ENCODE measurements around the gene KCTD1.

The KCTD1 gene

DNA sequence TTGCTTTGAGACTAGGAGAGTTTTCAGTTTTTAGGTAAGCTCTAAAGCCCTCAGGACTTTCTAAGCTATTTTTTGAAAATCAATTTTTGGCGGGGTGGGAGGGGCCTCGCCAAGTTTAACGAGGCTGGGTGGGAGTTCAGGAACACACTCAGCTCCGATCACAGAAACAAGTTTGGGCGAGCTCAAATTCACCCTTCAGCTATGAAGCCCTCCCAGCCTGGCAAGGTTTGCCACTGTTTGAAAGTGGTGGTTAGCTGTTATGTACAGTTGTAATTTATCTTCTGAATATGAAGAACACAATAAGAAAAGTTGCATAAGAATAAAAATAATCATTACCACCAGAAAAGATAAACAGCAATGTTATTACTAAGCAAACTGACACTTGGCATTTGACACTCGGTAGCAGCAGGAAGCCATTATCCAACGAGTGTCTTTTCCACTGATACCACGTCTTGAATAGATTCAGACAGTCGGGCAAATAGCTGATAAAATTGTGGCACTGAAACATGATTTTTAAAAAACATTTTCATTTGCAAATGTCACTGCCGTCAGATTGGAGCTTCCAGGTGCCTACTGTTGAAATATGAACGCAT, 59.8 kb downstream of the KCTD1 start:
- in situ Hi-C loops (cut with MboI; ENCODE audit: low sequenced_read_pairs), result loop anchor here (25.0 kb wide), 1 partner anchor 99 kb away; no protein-coding TSS in a partner anchor

DNA sequence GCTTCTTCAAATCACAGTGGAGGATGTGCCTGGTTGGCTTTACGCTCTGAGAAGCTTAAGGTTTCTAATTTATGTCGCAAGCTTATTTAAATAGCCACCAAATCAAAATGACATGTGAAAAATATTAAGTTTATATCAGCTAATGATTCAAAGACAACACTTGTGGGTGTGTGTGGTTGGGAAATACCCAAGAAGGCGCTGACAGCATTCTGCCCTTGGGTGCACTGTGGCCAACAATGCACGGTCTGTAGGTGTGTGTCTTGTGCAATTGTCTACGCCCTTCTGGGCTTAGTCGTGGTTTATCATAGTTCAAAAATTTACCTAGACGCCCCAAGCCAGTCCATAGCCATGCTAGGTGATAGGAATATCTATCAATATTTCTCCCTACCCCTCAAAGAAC, 60.9 kb downstream of the KCTD1 start:
- in situ Hi-C loops (cut with MboI; ENCODE audit: low sequenced_read_pairs), result loop anchor here (25.0 kb wide), 1 partner anchor 100 kb away; no protein-coding TSS in a partner anchor

GRCh38 chr18:26483633-26484032, 64.7 kb downstream of the KCTD1 start:
- in situ Hi-C loops (cut with MboI; ENCODE audit: low sequenced_read_pairs), result loop anchor here (25.0 kb wide), 1 partner anchor 104 kb away; no protein-coding TSS in a partner anchor

GRCh38 chr18:26482569-26482968, 65.8 kb downstream of the KCTD1 start:
- in situ Hi-C loops (cut with MboI; ENCODE audit: low sequenced_read_pairs), result loop anchor here (25.0 kb wide), 1 partner anchor 105 kb away; no protein-coding TSS in a partner anchor

DNA sequence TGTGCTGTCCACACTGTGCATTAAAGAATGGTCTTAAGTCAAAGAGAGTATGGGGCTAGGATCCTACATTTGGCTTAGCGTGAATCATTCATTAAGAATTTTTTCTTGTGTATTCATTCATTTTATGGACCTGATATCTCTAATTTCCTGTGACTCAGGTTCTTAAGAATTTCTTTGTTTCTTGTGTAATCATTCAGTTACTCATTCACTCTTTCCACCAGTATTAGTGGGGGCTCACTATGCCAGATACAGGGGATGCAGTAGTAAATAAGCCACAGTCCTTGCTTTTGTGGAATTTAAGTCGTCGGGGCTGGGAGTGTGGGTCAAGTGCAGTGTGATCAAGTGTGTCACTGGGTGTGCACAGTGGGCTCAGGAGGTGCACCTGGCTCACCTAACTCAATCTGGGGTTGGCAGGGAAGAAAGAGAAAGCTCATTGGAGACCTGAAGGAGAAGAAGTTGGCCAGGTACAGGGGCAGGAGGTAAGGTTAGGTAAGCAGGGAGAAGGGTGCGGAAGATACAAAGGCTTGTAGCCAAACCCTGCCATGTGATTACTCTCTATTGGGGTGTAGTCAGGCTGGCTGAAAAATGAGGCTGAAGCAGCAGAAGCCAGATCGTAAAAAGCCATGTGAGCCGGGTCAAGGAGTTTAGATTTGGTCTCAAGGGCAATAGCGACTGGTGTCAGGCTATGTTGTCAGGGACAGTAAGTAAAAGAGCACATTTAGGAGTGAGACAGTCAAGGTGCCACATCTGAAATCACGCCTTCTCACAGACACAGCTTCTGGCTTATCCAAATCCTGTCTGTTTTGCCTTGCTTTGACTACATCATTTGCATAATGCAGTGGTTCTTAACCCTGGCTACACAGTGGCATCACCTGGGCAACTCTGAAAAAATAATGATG, 67.2 kb downstream of the KCTD1 start:
- in situ Hi-C loops (cut with MboI; ENCODE audit: low sequenced_read_pairs), result loop anchor here (25.0 kb wide), 1 partner anchor 106 kb away; no protein-coding TSS in a partner anchor

- in situ Hi-C loops (cut with MboI; ENCODE audit: low sequenced_read_pairs), result loop anchor here (25.0 kb wide), 1 partner anchor 108 kb away; no protein-coding TSS in a partner anchor
Observed at GRCh38 chr18:26479681-26480079, 68.7 kb downstream of the KCTD1 start.

DNA sequence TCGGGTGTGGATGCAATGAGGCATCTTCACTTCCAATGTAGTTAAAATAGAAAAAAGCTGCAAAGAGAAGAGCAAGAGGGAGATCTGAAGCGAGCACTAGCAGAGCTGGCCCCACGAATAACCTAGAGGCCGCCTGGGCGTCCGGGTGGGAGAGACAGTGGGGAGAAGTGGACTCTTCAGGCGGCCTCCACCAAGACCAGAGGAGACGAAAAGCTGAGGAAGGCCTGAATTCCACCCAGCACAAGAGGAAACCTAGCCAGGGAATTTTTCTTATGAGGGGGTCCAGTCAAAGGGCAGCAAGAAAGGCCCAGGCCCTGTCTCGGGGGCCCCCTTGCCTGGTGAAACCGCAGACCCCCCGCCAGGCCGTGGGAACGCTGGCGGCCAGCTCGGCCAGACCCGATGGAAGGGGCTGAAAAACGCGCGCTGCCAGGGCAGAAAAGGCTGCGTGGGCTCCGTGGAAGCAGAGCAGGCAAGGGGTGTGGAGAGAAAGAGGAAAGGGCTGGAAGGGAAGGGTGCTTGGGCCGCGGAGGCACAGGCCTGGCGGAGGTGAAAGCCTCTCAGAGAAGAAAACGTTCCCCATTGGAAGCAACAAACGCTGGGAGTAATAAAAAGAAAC, 69.2 kb downstream of the KCTD1 start:
- in situ Hi-C loops (cut with MboI; ENCODE audit: low sequenced_read_pairs), result loop anchor here (25.0 kb wide), 1 partner anchor 108 kb away; no protein-coding TSS in a partner anchor

DNA sequence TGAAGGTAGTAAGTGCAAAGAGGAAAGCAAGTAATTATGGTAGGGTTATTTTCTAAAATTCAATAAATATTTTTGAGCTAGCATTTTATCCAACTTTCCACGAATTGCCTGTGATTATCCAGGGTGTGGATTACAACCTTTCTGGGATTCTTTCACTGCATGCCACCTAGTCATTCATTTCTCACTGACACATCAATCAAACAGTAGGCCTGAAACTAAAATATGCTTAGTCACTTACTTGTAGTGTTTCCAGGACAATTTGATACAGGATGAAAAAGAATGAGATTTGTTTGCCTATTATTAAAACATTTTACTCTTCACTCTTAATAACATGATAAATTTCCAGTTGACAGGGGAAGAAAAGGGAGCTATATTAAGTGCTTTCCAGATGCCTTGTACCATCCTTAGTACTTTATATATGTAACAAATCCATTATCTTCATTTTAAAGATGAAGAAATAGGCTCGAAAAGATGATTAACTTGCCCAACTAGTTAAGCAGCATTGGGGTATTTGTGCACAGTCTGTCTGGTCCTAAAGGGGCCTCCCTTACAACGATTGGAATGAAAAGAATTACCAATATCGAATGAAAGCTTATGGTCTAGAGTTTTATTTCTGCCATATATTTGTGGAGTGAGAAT, 70.4 kb downstream of the KCTD1 start:
- in situ Hi-C loops (cut with MboI; ENCODE audit: low sequenced_read_pairs), result loop anchor here (25.0 kb wide), 1 partner anchor 109 kb away; no protein-coding TSS in a partner anchor

GRCh38 chr18:26476697-26477096, 71.7 kb downstream of the KCTD1 start:
- in situ Hi-C loops (cut with MboI; ENCODE audit: low sequenced_read_pairs), result loop anchor here (25.0 kb wide), 1 partner anchor 111 kb away; no protein-coding TSS in a partner anchor

DNA sequence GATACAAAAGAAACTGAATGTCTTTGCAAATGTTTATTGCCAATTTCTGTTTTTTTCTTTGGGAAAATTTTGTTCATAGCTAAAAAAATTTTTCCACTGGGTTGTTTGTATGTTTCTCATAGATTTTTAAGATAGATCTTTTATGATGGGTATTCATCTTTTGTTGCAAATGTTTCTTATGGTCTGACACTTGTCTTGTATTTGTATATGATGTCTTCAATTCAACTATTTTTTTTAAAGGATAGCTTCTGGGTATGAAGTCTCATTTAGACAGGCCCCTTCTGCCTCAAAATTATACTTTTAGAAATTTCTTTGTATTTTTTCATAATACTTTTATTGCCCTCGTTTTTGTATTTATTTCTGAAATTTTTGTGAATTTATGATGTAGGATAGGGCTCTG, 73.8 kb downstream of the KCTD1 start:
- in situ Hi-C loops (cut with MboI; ENCODE audit: low sequenced_read_pairs), result no loop called here

DNA sequence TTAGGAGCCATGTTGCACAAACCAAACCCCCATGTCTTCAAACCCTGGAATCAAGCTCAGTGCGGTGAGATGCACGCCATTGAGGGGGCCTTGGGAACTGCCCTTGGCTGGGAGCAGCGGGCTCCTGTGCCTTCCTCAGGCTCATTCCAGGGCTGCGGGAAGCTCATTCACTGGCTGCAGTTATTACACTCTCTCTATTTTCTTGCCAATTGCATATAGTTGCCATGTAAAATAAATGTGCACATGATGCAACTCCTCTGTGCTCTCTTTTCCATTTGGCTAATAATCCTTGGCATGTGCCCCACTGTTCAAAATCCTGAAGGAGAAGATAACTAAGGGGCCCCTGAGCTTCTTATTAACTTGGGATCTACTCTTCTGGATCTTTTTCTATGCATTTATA, 74.7 kb downstream of the KCTD1 start:
- in situ Hi-C loops (cut with MboI; ENCODE audit: low sequenced_read_pairs), result no loop called here

- in situ Hi-C loops (cut with MboI; ENCODE audit: low sequenced_read_pairs), result no loop called here
Observed at GRCh38 chr18:26471826-26472225, 76.5 kb downstream of the KCTD1 start.

- in situ Hi-C loops (cut with MboI; ENCODE audit: low sequenced_read_pairs), result no loop called here
Observed at GRCh38 chr18:26471027-26471426, 77.3 kb downstream of the KCTD1 start.

DNA sequence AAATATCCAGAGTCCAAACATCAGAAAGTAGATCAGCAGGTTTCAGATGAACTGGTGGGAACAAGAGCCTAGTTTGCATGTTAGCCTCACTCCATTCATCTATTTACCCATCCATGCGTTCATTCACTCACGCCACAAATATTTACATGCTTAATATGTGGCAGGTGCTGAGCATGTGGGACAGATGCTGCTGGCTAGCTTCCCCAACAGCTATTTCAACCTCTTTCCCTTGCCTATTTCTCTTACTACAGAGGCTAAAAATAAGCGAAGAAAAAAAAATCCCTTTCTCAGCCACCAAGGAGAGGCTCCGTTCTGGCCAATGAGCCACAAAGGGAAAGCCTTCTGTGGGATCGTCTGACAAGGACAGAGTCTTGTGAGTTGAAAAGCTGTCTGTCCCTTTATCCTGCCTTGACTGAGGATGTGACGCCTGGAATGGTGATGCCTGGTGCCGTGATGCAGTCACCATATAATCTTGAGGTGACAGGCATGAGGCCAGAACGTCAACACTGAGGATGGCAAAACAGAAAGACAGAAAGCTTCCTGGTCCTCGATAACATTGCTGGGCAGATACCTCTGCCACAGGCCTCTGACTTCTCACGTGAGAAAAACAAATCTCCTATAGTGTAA, 78.2 kb downstream of the KCTD1 start:
- in situ Hi-C loops (cut with MboI; ENCODE audit: low sequenced_read_pairs), result no loop called here

DNA sequence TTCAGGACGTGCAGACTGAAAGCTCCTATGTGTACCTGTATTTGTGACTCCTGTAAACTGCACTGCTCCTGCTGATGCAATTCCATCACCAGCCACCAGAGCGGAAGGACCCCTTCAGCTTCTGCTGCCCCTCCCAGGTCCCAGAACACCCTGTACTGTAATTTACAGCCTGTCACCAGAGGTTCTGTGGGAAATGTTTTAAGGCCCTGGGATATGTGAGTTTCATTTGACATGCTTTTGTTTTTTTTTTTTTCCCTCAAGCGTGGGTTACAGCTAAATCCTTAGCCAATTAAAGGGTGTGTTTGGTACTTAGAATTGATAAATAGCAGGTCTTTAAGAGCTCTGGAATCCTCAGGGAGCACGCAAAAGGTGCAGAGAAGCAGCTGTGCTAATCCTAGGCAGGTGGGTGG, 79.4 kb downstream of the KCTD1 start:
- in situ Hi-C loops (cut with MboI; ENCODE audit: low sequenced_read_pairs), result no loop called here

DNA sequence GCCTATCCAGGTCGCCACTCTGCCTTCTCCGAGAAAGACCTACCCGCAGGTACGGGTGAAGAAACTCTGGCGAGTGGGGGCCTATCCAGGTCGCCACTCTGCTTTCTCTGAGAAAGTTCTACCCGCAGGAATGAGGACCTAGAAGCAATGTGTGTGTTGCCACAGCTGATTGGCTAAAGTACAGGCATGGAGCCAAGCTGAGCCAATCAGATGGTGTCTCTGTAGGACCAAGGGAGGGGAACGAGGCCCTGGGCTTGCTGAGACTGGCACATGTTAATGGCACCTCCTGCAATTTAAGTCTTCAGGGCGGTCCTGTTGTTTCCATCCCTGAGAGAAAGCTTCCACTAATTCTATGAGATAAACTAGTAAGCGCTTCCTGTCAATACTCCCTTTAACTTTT, 82.3 kb downstream of the KCTD1 start:
- in situ Hi-C loops (cut with MboI; ENCODE audit: low sequenced_read_pairs), result no loop called here

DNA sequence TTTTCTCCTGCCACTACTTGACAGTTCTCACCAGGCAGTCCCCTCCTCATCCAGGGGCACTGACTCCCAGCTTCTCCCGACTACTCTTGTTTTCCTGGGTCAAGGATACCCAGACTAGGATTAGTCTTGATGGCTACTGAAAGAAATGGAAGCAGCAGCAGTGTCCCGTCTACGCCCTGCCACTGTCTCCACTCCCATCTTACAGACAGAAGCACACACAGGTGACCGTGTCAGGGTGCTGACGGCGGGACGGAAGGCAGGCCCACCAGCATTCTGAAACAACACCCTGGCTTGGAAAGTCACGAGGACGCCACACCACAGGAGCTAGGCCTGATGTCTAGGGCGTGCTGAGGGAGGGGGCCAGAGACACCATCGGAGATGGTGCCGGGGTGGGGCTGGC, 82.9 kb downstream of the KCTD1 start:
- in situ Hi-C loops (cut with MboI; ENCODE audit: low sequenced_read_pairs), result no loop called here

DNA sequence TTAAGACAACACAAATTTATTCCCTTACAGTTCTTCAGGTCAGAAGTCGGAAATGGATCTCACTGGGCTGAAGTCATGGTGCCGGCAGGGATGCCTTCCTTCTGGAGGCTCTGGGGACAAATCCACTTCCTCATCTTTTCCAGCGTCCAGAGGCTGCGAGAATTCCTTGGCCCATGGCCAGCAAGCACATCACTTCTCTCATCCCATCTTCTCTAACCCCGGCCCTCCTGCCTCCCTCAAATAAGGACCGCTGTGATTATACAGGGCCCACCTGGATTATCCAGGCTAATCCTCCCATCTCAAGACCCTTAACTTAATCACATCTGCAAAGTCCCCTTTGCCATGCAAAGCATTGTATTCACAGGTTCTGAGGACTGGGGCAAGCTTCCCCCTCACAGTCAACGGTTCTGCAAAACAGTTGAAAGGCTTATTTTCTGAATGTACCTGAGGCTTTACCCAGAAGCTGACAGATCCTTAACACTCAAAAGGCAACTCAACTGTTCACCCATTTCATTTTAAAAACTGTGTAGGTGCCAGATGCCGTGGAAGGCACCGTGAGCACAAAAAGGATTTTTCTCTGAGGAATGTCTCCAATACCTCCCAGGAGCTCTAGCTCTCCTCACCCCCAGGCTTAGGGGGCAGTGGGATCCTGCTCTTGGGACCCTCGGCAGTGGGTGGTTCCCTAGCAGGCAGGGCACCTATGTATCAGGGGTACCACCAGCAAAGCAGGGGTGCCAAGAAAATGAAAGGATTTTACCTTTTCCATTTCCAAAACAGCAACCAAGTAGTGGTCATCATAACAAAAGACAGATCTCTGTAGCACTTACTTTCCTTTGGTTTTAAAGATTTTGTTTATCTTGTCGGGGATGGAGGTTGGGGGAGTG, 84.0 kb downstream of the KCTD1 start:
- in situ Hi-C loops (cut with MboI; ENCODE audit: low sequenced_read_pairs), result no loop called here

DNA sequence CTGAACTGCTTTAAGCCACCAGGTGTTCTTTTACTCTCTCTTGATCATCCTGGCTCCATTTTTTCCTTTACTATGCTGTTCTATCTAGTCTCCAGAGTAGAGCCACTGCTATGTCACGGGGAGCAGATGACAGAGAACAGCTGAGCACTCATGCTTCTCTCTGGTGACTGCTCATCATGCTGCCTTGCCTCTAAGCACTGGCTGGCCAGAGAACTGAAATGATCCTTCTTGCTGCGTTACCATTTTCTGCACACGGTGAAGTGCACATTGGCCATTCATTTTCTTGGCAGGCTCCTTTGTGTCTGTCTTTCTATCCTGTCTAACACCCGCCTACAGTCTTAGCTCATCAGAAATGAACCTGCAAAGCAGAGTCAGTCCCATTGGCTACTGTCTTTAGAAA, 86.0 kb downstream of the KCTD1 start:
- in situ Hi-C loops (cut with MboI; ENCODE audit: low sequenced_read_pairs), result no loop called here

Measured in HL-60/S4 (cell line).